HepG2 (cell line): ENCODE results near the gene NINJ2.

ENCODE experiments used
- EZH2 ChIP-seq: conservative IDR thresholded peaks from 2 replicates; pipeline ENCODE4 v1.6.1; 2012; ENCODE audit warnings: mild to moderate bottlenecking, low read depth, low read length, moderate library complexity
- PCBP1 ChIP-seq: fragments of 200-400 bp; formaldehyde crosslinking; IDR thresholded peaks from 2 replicates; pipeline ENCODE4 v1.6.1; 2017; ENCODE audit warnings: mild to moderate bottlenecking, low read depth, low read length, borderline replicate concordance
- SAFB2 ChIP-seq: sonication (generic); formaldehyde crosslinking; IDR thresholded peaks from 2 replicates; pipeline ENCODE4 v1.5.1; 2020; ENCODE audit warnings: missing genetic modification reagents, low read depth, mild to moderate bottlenecking, borderline replicate concordance
- SRY ChIP-seq: sonication (generic); formaldehyde crosslinking; IDR thresholded peaks from 2 replicates; pipeline ENCODE4 v1.8.0; 2022; ENCODE audit warnings: mild to moderate bottlenecking, missing genetic modification reagents
- ZNF432 ChIP-seq: sonication (generic); formaldehyde crosslinking; IDR thresholded peaks from 2 replicates; pipeline ENCODE4 v1.5.0; 2020; ENCODE audit warnings: missing genetic modification reagents, mild to moderate bottlenecking, borderline replicate concordance
- ZNF703 ChIP-seq: sonication (generic); formaldehyde crosslinking; IDR thresholded peaks from 2 replicates; pipeline ENCODE4 v1.5.1; 2020; ENCODE audit warnings: missing genetic modification reagents, mild to moderate bottlenecking, moderate library complexity, borderline replicate concordance
- ZSCAN31 ChIP-seq: sonication (generic); formaldehyde crosslinking; IDR thresholded peaks from 2 replicates; pipeline ENCODE4 v1.5.0; 2020; ENCODE audit warnings: low read depth, mild to moderate bottlenecking, missing genetic modification reagents
- TF ChIP-seq, protein P1 (sequence below): sonication (generic); formaldehyde crosslinking; IDR thresholded peaks from 2 replicates; pipeline ENCODE4 v1.4.0; 2020; ENCODE audit warnings: mild to moderate bottlenecking, missing genetic modification reagents

- TF ChIP-seq SRY (CRISPR knock-in tag) (no peak), EZH2 (no peak), SAFB2 (CRISPR knock-in tag) (no peak), PCBP1 (no peak), ZSCAN31 (CRISPR knock-in tag) (no peak), ZNF703 (CRISPR knock-in tag) (no peak), ZNF432 (no peak)
- TF ChIP-seq, protein P1, sequence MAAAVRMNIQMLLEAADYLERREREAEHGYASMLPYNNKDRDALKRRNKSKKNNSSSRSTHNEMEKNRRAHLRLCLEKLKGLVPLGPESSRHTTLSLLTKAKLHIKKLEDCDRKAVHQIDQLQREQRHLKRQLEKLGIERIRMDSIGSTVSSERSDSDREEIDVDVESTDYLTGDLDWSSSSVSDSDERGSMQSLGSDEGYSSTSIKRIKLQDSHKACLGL (CRISPR knock-in tag): no peak
Measured at GRCh38 chr12:547883-548470, 115.3 kb downstream of the NINJ2 start.
